ENCODE results near the gene PDZD7.

Gene PDZD7

GRCh38 chr10:101031128-101031795 lies at the start of gene PDZD7, which contains the start of gene SFXN3:
TSS of gene PDZD7 (minus strand) at chr10:101031129. CDS start at chr10:101030219, 910 bp downstream.
TSS of gene SFXN3 (plus strand) at chr10:101031234. CDS start at chr10:101034695, 3,461 bp downstream.
- DNase-seq (ENCODE audit: extremely low read depth in 1 of 2, low read depth in 1 of 2) = peak; percentile 92 to 96

DNA sequence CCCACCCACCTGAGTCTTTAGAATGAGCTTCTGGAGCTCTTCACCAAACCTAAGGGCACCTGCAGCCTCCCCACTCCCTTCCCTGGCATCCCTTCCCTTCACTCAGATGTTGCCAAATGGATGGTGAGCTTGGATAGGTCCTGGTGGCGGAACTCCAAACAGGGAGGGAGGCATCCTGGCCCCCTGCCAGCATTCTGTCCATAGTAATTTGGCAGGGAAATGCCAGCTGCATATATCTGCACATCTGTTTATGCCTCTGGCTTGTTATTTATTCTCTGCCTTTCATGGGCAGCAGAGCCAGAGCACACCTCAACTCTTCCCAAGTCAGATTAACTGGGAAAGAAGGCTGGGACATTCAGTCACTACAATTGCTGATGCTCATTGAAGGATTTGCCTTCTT lies 48.9 kb upstream of the PDZD7 start:
- DNase-seq (ENCODE audit: extremely low read depth in 1 of 2, low read depth in 1 of 2) = no peak

GRCh38 chr10:101076630-101077029 lies 45.7 kb upstream of the PDZD7 start:
- DNase-seq (ENCODE audit: extremely low read depth in 1 of 2, low read depth in 1 of 2) = no peak

GRCh38 chr10:101075775-101076174 lies 44.8 kb upstream of the PDZD7 start:
- no peak for DNase-seq (ENCODE audit: extremely low read depth in 1 of 2, low read depth in 1 of 2)

DNA sequence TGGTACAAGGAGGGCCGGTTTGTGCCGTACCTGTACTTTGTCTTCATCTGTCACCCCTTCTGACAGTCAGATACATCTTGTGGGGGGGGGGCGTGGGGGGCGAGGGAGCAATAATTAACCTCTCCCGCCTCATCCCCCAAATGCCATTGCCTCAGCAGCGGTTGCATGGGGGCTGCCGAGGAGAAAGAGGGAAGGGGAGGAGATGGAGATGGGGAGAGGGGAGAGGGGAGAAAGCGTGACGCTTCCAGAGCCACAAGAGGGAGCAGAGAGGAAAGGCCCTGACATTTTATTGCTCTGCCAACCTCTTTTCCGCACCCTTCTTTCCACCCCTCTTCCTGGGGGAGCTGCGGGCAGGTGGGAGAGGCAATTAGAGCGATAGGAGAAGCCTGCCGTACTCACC lies 42.7 kb upstream of the PDZD7 start:
- no peak for DNase-seq (ENCODE audit: extremely low read depth in 1 of 2, low read depth in 1 of 2)

DNA sequence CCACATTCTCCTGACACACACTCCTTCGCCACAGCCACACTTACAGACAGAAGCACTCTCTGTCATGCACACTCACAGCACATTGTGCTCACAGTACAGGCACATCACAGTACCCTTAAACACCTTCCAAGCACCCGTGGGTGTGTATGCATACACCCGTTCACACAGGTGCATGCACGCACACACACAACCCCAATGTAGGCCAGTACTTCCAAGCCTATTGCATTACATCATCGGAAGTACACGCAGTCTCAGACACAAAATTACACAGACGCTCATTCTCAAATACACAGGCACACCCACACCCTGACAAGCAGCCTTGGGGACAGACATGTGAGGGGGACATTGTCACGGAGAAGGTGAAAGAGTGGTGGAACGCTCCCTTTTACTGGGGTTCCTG lies 42.0 kb upstream of the PDZD7 start:
- no peak for DNase-seq (ENCODE audit: extremely low read depth in 1 of 2, low read depth in 1 of 2)

DNA sequence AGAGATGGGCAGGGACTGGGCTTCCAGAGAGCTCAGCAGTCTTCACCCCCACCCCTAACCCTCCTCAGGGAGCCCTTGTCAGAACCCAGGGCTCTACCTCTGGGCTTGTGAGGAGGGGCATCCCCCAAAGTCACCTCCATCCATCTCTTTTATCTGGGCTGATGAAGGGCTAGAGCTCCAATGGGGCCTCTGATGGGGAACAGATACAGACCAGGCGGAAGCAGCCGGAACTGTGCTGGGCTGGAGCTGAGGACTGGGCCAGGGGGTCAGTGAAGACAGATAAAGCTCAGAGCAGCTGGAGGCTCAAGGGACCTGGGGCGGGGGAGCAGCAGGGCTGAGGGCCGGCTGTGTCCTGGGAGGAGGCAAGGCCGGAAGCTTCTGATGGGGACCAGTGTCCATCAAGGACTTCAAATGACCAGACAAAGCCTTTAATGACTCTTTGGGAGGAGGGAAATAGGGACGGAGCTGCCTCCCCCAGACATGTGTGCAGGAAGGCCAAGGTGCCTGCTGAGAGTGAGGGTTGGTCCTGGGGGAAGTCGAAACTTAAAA lies 41.0 kb upstream of the PDZD7 start:
- no peak for DNase-seq (ENCODE audit: extremely low read depth in 1 of 2, low read depth in 1 of 2)

DNA sequence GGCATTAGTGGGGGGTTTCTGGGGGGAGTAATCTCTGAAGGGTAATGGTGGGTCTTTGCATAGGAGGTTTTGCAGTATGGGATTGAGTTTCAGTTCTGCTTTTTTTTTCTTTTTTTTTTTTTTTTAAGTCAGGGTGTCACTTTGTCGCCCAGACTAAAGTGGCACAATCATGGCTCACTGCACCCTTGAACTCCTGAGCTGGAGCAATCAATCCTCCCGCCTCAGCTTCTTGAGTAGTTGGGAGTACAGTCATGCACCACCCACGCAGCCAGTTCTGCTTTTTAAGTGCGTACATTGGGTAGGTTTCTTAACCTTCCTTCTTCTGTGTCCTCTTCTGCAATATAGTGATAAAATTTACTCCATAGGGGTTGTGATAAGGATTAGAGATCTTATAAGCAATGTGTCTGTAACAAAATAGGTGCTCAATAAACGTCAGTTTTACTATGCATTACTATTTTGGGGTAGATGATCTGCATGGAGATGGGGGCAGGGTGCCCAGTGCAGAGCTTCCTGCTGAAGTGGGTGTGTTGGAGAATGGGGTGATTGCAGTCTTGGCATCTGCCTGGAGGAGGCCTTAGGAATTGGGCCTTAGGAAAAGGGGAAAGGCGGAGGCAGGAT lies 40.4 kb upstream of the PDZD7 start:
- DNase-seq (ENCODE audit: extremely low read depth in 1 of 2, low read depth in 1 of 2) = no peak

DNA sequence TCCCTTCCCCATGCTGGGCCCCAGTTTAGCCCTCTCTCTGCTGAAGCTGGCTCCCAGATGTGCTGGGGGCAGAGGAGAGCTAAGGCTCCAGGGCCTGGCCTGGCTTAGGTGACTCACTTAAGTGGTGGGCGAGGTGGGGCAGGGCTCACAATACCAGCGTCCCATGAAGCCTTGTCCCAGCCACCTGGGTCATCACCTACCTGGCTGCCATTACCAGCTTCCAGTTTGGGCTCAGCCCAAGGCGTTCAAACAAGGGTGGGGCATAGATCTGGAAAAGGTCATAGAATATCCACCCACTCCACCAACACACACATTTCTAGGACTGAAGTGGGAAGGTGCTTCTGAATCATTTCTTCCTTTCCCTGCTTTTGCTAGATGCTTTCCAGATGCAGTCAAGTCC lies 39.2 kb upstream of the PDZD7 start:
- no peak for DNase-seq (ENCODE audit: extremely low read depth in 1 of 2, low read depth in 1 of 2)

- no peak for DNase-seq (ENCODE audit: extremely low read depth in 1 of 2, low read depth in 1 of 2)
Measured at GRCh38 chr10:101069441-101069840, 38.5 kb upstream of the PDZD7 start.

DNA sequence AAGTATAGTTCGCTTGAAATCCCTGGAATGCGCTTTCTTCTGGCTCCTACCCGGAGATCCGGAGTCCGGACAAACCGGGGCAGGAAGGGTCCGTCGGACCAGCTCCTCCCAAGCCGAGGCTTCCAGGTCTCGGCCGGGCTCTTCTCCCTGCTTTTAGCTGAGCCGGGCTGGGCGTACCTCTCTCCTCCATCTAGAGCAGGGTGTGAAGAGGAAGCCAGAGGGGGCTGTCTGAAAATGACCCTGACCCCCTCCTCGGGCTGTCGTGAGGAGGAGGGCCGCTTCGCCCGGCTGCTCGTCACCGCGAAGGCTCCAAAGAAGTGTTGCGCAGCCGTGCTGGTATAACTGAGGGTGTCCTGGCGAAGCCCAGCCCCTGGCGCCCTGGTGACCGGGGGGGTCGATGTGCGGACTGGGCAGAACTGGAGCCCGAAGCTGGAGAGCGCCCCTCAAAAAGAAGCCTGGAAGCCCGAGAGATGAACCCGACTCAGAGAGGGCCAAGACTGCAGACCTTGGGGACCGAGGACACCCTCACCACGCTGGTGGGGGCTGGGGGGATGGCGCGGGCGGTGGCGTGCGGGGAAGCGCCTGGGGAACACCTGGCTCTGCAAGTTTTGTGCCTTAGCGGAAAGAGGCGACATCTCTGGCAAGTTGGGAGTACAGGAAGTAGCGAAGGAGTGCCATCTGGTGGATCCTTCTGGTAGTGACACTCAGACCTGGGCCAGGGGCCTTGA lies 36.6 kb upstream of the PDZD7 start:
- DNase-seq (ENCODE audit: extremely low read depth in 1 of 2, low read depth in 1 of 2) = peak; percentile 47 to 58

- DNase-seq (ENCODE audit: extremely low read depth in 1 of 2, low read depth in 1 of 2) = no peak
Measured at GRCh38 chr10:101066896-101067355, 36.0 kb upstream of the PDZD7 start.

DNA sequence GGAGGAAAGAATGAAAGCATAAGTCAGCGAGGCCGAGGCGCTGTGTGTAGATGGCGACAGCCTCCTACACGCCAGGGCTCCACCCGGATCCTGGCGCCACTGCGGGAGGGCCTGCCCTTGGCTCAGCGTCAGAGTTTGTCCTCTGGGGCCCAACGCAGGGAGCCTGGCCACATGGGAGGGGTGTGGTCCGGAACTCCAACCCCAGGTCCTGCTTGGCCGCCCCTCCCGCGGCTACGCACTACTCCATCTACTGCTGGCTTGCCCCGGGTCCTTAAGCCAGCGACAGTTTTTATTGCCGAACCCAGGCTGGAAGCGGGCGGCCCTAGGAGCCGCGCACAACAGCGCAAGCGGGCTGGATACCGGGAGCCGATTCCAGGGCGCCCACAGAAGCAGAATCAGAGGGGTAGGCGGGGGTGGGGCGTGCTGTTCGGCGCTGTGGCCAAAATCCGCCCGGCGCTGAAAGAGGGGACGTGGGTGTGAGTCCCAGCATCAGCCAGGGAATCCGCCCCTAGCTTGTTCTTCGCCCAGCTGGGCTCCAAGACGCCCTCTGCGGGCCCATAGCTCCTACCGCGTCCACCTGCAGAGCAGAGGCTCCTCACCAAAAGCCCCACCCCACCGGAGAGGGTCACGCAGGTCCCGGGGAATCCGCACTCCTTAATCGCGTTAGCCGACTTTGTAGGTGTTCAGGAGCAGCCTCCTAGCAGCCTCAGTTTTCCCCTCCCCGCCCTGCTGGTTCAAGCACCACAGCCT lies 35.4 kb upstream of the PDZD7 start:
- DNase-seq (ENCODE audit: extremely low read depth in 1 of 2, low read depth in 1 of 2) = peak in 1 of 2 donors; percentile 23

GRCh38 chr10:101065481-101066145 lies 34.7 kb upstream of the PDZD7 start:
- no peak for DNase-seq (ENCODE audit: extremely low read depth in 1 of 2, low read depth in 1 of 2)

DNA sequence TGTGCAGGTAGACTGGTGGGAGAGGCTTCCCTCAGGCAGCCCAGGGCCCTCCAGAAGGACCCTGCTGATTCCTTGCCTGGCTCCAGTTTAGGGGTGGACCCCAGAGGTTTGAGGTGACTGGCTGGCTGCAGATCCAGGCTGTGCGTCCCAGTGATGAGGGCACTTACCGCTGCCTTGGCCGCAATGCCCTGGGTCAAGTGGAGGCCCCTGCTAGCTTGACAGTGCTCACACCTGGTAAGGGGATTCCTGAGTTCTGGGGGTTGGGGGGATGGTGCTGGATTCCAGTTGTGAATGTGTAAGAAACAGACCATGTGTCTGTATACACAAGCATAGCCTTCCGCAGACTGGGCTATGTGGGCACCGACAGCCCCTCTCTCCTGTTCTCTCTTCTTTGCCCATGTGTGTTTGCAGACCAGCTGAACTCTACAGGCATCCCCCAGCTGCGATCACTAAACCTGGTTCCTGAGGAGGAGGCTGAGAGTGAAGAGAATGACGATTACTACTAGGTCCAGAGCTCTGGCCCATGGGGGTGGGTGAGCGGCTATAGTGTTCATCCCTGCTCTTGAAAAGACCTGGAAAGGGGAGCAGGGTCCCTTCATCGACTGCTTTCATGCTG lies 33.6 kb upstream of the PDZD7 start:
- no peak for DNase-seq (ENCODE audit: extremely low read depth in 1 of 2, low read depth in 1 of 2)

- no peak for DNase-seq (ENCODE audit: extremely low read depth in 1 of 2, low read depth in 1 of 2)
Measured at GRCh38 chr10:101063548-101064414, 32.9 kb upstream of the PDZD7 start.

GRCh38 chr10:101063050-101063525 lies 32.2 kb upstream of the PDZD7 start:
- DNase-seq (ENCODE audit: extremely low read depth in 1 of 2, low read depth in 1 of 2) = no peak

DNA sequence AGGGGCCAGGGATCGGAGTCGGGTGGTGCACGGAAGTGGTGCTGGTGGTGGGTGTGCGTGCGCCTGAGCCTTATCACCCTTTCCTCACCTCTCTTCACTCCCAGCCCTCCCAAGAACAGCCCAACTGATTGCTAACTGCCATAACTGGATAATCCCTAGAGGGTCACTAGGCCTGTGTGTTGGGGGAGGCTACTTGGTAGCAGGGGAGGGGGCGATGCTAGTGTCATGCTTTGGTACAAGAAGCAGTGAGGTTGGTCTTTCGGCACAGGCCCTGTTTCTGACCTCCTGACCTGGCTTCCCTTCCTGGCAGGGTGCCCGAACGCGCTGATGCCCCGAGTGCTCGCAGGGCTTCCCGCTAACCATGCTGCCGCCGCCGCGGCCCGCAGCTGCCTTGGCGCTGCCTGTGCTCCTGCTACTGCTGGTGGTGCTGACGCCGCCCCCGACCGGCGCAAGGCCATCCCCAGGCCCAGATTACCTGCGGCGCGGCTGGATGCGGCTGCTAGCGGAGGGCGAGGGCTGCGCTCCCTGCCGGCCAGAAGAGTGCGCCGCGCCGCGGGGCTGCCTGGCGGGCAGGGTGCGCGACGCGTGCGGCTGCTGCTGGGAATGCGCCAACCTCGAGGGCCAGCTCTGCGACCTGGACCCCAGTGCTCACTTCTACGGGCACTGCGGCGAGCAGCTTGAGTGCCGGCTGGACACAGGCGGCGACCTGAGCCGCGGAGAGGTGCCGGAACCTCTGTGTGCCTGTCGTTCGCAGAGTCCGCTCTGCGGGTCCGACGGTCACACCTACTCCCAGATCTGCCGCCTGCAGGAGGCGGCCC lies 31.5 kb upstream of the PDZD7 start:
- DNase-seq (ENCODE audit: extremely low read depth in 1 of 2, low read depth in 1 of 2) = peak in 1 of 2 donors; percentile 27

Data from activated CD8-positive, alpha-beta memory T cell treated with anti-CD3 and anti-CD28 coated beads for 1 hour (primary cell).